Rectal smooth muscle tissue (tissue), 1 donor: ENCODE results near the gene C16orf54.
"Not testable (repeated sequence)": the region's sequence is repeated elsewhere in the genome, so short reads cannot be mapped to it uniquely, and the experiment has no call there.

Experiments
- H3K27ac ChIP-seq: one replicate; pipeline ENCODE4 v1.7.0; 2013; ENCODE audit warnings: low read depth, low read length, inconsistent platforms
- H3K27me3 ChIP-seq: one replicate; pipeline ENCODE4 v1.7.0; 2013; ENCODE audit warnings: low read length; ENCODE audit not compliant: control insufficient read depth, insufficient read depth
- H3K36me3 ChIP-seq: one replicate; pipeline ENCODE4 v1.7.0; 2013; ENCODE audit warnings: low read length; ENCODE audit not compliant: control insufficient read depth, insufficient read depth
- H3K4me1 ChIP-seq: one replicate; pipeline ENCODE4 v1.7.0; 2013; ENCODE audit warnings: low read length; ENCODE audit not compliant: control insufficient read depth, insufficient read depth
- H3K4me3 ChIP-seq: one replicate; pipeline ENCODE4 v1.7.0; 2013; ENCODE audit warnings: low read length
- H3K9ac ChIP-seq: one replicate; pipeline ENCODE4 v1.7.0; 2013; ENCODE audit warnings: low read length

Gene C16orf54, protein sequence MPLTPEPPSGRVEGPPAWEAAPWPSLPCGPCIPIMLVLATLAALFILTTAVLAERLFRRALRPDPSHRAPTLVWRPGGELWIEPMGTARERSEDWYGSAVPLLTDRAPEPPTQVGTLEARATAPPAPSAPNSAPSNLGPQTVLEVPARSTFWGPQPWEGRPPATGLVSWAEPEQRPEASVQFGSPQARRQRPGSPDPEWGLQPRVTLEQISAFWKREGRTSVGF

GRCh38 chr16:29745853-29746345, at the start of gene C16orf54:
Gene C16orf54 (minus strand): TSS chr16:29745990. CDS start chr16:29744951, 1,039 bp downstream.
- Histone ChIP-seq H3K36me3 (no peaks in the 10 kb centered on the region), H3K4me3 (peak within 1 kb of the TSS; percentile 51), H3K9ac (no peak within 1 kb of the TSS), H3K27me3 (no peaks in the 10 kb centered on the region), H3K27ac (no peak within 1 kb of the TSS), H3K4me1 (no peaks in the 10 kb centered on the region)

- Histone ChIP-seq H3K27me3 (no peaks in the 10 kb centered on the region), H3K27ac (no peak overlapping the region), H3K4me3 (no peak overlapping the region), H3K9ac (no peak overlapping the region), H3K4me1 (peaks cover 8% of the 10 kb centered on the region), H3K36me3 (peaks cover 12% of the 10 kb centered on the region)
Observed at GRCh38 chr16:29794231-29794710, 48.5 kb upstream of the C16orf54 start.

GRCh38 chr16:29793153-29793552, 47.4 kb upstream of the C16orf54 start:
- H3K4me3 ChIP-seq, H3K9ac ChIP-seq, H3K4me1 ChIP-seq, H3K36me3 ChIP-seq, H3K27me3 ChIP-seq, H3K27ac ChIP-seq: not testable (repeated sequence)

GRCh38 chr16:29791845-29792807, 46.3 kb upstream of the C16orf54 start:
- no peak overlapping the region for H3K9ac ChIP-seq
- H3K27me3 ChIP-seq, result no peaks in the 10 kb centered on the region
- peaks cover 8% of the 10 kb centered on the region for H3K4me1 ChIP-seq
- peaks cover 5% of the 10 kb centered on the region for H3K36me3 ChIP-seq
- peak overlapping the region; percentile 91 for H3K4me3 ChIP-seq
- H3K27ac ChIP-seq, result no peak overlapping the region

DNA sequence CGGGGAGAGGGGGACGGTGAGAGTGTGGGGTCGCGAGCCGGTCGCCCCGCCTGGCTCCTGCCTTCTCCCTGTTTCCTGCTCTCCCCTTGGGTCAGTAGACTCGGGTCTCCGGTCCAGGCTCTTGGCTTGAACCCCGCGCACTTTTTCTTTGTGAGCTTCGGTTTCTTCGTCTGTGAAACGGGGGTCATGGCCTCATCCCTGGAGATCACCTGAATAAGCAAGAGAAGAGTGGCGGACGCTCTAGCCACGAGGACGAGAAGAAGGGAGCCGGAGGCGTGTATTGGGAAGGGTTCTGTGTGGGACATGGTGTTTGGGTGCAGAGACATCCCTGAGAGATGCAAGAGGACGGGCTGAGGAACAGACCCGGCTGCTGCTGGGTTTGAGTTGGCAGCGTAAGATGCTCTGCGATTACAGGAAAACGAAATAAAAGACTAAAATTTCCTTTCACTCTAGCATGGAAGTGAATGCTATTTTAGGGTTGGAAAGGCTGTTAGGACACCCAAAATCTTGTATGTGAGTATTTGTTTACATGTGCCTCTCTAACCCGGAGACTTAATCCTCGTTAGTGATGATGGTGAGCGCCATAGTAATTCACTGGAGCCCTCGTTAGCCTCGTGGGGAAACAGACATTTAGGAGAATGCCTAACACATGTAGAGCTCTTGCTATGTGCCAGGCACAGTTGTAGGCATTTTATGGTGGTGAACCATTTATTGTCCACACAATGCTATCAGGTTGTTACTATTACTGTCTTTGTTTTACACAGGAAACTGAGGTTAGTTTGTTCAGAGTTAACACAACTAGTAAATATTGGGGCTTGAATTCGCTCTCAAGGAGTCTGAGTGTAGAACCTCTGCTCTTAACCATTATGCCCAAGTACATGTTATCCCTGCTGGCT, 45.4 kb upstream of the C16orf54 start:
- Histone ChIP-seq H3K9ac (peak overlapping the region; percentile 45), H3K4me3 (peak overlapping the region; percentile 91), H3K27me3 (no peaks in the 10 kb centered on the region), H3K4me1 (peaks cover 8% of the 10 kb centered on the region), H3K36me3 (no peaks in the 10 kb centered on the region), H3K27ac (peak overlapping the region; percentile 56)

GRCh38 chr16:29790183-29790948, 44.6 kb upstream of the C16orf54 start, which contains the start of gene KIF22:
Gene KIF22 (plus strand): TSS chr16:29790751. CDS start chr16:29790760, 9 bp downstream.
- peak within 1 kb of the TSS; percentile 91 for H3K9ac ChIP-seq
- peaks cover 8% of the 10 kb centered on the region for H3K4me1 ChIP-seq
- peak within 1 kb of the TSS; percentile 91 for H3K27ac ChIP-seq
- no peaks in the 10 kb centered on the region for H3K27me3 ChIP-seq
- H3K36me3 ChIP-seq, result no peaks in the 10 kb centered on the region
- peak within 1 kb of the TSS; percentile 91 for H3K4me3 ChIP-seq

DNA sequence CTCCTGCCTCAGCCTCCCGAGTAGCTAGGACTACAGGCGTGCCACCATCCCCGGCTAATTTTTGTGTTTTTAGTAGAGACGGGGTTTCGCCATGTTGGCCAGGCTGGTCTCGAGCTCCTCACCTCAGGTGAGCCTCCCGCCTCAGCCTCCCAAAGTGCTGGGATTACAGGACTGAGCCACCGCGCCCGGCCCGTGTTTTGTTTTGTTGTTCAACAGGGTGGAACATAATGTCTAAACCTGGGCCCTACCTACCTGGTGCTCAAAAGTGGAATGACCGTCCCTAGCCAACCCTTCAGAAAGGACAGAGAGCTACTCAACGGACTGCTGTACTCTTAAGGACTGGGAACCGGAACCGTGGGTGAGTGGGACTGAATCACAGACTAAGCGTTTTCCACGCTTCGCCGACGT, 44.0 kb upstream of the C16orf54 start:
- Histone ChIP-seq H3K4me1 (peaks cover 8% of the 10 kb centered on the region), H3K36me3 (no peaks in the 10 kb centered on the region), H3K27ac (peak overlapping the region; percentile 91), H3K27me3 (no peaks in the 10 kb centered on the region), H3K9ac (peak overlapping the region; percentile 91), H3K4me3 (peak overlapping the region; percentile 86)

DNA sequence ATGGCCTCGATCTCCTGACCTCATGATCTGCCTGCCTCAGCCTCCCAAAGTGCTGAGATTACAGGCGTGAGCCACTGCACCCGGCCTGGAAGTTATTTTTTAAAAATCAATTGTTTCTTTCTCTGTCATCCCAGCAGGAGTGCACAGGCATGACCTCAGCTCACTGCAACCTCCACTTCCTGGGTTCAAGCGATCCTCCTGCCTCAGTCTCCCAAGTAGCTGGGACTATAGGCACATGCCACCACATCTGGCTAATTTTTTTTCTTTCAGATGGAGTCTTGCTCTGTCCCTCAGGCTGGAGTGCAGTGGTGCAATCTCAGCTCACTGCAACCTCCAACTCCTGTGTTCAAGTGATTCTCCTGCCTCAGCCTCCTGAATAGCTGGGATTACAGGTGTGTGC, 41.4 kb upstream of the C16orf54 start:
- not testable (repeated sequence) for H3K4me3 ChIP-seq, H3K27ac ChIP-seq, H3K36me3 ChIP-seq, H3K9ac ChIP-seq, H3K4me1 ChIP-seq, H3K27me3 ChIP-seq

DNA sequence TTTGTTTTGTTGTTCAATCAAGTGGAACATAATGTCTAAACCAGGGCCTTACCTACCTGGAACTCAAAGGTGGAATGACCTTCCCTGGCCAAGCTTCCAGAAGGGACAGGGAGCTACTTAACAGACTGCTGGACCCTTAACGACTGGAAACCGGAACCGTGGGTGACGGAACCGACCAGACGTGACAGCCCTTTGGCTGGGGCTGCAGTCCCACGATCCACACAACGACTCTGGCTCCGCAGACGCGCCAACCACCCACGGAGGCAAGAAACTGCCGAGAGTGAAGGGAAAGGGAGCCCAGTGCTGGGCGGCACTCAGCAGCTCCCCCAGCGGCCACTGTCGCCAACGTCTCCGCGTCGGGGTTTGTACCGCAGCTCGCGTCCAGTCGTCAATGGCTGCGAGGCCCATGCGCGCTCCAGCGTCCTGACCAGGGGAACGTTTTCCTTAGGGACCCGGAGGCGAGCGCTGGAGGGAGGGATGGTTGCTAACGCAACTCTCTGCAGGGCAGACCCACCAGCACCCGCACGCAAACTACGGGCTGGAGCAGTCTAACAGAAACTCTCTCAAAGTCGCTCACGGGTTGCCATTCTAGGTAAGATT, 39.2 kb upstream of the C16orf54 start:
- no peak overlapping the region for H3K9ac ChIP-seq
- H3K27me3 ChIP-seq, result no peaks in the 10 kb centered on the region
- H3K4me3 ChIP-seq, result peak overlapping the region; percentile 65
- no peak overlapping the region for H3K27ac ChIP-seq
- no peaks in the 10 kb centered on the region for H3K4me1 ChIP-seq
- no peaks in the 10 kb centered on the region for H3K36me3 ChIP-seq

DNA sequence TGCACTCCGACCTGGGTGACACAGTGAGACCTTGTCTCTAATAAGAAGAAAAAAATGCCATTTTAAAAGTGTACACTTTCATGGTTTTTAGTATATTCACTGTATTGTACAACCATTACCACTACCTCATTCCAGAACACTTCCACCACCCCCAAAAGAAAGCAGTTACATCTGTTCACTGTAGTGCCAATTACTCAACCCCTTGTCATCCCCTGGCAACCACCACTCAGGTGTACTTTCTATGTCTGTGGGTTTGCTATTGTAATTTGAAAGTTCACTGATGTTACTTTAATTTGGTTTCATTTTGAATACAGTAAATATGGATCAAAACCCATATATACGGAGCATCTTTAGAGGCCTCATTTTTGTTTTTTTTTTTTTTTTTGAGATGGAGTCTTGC, 38.4 kb upstream of the C16orf54 start:
- no peak overlapping the region for H3K27ac ChIP-seq
- no peaks in the 10 kb centered on the region for H3K4me1 ChIP-seq
- H3K4me3 ChIP-seq, result no peak overlapping the region
- H3K27me3 ChIP-seq, result no peaks in the 10 kb centered on the region
- H3K9ac ChIP-seq, result no peak overlapping the region
- no peaks in the 10 kb centered on the region for H3K36me3 ChIP-seq
